ENCODE measurements around the gene EREG. TPM values are rescaled to one million over a fixed set of nuclear protein-coding genes. Genes with fewer than 3 reads are reported as not detected.

The EREG gene
- total and polyA plus RNA-seq, 2 donors (not counting 1 experiment from before 2014, with no cell fraction given): 0.33 TPM; not detected in 1

DNA sequence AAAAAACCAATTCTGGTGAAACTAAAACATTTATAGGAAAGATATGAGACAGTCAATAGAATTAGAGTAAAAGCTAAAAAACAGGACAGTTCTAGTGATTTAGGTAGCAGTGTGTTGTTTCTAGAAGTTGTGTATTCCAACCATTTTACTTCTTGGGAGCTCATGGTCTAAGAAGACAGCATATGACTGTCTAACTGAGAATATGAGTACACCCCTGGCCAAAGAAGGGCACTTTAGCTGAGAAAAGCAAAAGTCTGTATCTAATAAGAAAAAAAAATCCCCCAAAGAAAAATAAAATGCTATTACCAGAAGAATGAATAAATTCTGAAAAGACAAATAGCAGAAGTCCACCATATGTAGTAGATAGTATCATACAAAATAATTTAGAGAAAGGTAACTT is 26.4 kb downstream of the EREG start:
- Histone ChIP-seq H3K36me3 (replicated peaks in 1 of 2; ENCODE audit: control extremely low read depth in 1 of 2, control insufficient read depth in 1 of 2, extremely low read depth in 1 of 2, insufficient read depth in 2 of 2, low read length in 1 of 2) (no peaks in the 10 kb centered on the region), H4K20me1 (ENCODE audit: control insufficient read depth, insufficient read depth, low read length, poor library complexity, severe bottlenecking) (no peaks in the 10 kb centered on the region), H3K79me2 (ENCODE audit: control insufficient read depth, insufficient read depth, low read length) (no peaks in the 10 kb centered on the region), H2AFZ (ENCODE audit: insufficient read depth, low read depth, low read length, poor library complexity, severe bottlenecking) (no peak overlapping the region), H3K9me3 (ENCODE audit: control extremely low read depth in 1 of 3, control insufficient read depth in 2 of 3, insufficient read depth in 1 of 3, low read length in 2 of 3) (no peaks in the 10 kb centered on the region), H3K27ac (ENCODE audit: low read length in 2 of 2) (no peak overlapping the region), H3K4me1 (ENCODE audit: control insufficient read depth in 2 of 2, insufficient read depth in 2 of 2, low read length in 2 of 2) (no peaks in the 10 kb centered on the region), H3K27me3 (replicated peaks in 1 of 4; ENCODE audit: control extremely low read depth in 1 of 4, control insufficient read depth in 3 of 4, insufficient read depth in 4 of 4, low read length in 3 of 4) (no peaks in the 10 kb centered on the region), H3K9ac (ENCODE audit: low read length) (no peak overlapping the region), H3K4me3 (ENCODE audit: control extremely low read depth in 1 of 5, extremely low read depth in 1 of 5, insufficient read depth in 1 of 5, low read depth in 2 of 5, low read length in 4 of 5) (no peak overlapping the region), H3K4me2 (replicated peaks; ENCODE audit: low read depth, low read length, poor library complexity, severe bottlenecking) (no peak overlapping the region)
- ATAC-seq (ENCODE audit: low read depth) (no peak), DNase-seq (no peak)
- ChIA-PET CTCF (interaction anchor here (1.4 kb wide), 1 partner anchor 142 kb away, joined by 3 read pairs; no protein-coding TSS in a partner anchor), POLR2A (no interaction called here)
- TF ChIP-seq, protein P1, sequence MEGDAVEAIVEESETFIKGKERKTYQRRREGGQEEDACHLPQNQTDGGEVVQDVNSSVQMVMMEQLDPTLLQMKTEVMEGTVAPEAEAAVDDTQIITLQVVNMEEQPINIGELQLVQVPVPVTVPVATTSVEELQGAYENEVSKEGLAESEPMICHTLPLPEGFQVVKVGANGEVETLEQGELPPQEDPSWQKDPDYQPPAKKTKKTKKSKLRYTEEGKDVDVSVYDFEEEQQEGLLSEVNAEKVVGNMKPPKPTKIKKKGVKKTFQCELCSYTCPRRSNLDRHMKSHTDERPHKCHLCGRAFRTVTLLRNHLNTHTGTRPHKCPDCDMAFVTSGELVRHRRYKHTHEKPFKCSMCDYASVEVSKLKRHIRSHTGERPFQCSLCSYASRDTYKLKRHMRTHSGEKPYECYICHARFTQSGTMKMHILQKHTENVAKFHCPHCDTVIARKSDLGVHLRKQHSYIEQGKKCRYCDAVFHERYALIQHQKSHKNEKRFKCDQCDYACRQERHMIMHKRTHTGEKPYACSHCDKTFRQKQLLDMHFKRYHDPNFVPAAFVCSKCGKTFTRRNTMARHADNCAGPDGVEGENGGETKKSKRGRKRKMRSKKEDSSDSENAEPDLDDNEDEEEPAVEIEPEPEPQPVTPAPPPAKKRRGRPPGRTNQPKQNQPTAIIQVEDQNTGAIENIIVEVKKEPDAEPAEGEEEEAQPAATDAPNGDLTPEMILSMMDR (IDR thresholded peaks at IDR 0.05): no peak
- TF ChIP-seq EZH2 (IDR thresholded peaks at IDR 0.05; ENCODE audit: borderline replicate concordance, insufficient read depth, low read depth, low read length, poor library complexity, severe bottlenecking): no peak
- intact Hi-C loops (cut with micrococcal nuclease): no loop called here
- peaks cover 7% of the 10 kb centered on the region for H3K27me3 Mint-ChIP-seq
- H3K4me3 Mint-ChIP-seq: no peak overlapping the region
- H3K9me3 Mint-ChIP-seq (ENCODE audit: insufficient read depth): no peaks in the 10 kb centered on the region
- H3K27ac Mint-ChIP-seq: no peak overlapping the region
- no peaks in the 10 kb centered on the region for H3K4me1 Mint-ChIP-seq

DNA sequence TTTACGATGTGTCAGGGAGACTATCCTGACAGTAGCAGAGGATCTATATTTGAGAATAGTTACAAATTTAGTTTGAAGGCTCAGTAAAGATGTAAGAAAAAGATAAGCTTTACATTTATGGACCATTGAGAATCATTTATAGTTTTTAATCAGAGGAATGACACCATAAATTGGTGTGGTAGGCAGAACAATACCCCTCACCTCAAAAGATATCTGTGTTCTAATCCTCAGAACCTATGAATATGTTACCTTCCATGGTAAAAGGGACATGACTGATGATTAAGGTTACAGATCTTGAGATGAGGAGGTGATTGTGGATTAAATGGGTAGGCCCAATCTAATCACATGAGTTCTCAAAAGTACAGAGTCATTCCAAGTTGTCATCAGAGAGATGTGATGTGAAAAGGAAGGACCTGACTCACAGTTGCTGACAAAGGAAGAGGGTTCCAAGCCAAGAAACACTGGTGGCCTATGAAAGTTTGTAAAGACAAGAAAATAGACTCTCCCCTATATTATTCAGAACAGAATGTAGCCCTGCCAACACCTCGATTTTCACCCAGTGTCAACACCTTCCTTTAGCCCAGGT is 27.0 kb downstream of the EREG start:
- no peak overlapping the region for H3K4me3 Mint-ChIP-seq

More for the DNA sequence above, 27.0 kb downstream of the EREG start:
- ATAC-seq (ENCODE audit: low read depth) (no peak), DNase-seq (no peak)
- Histone ChIP-seq H2AFZ (ENCODE audit: insufficient read depth, low read depth, low read length, poor library complexity, severe bottlenecking) (no peak overlapping the region), H3K27ac (ENCODE audit: low read length in 2 of 2) (no peak overlapping the region), H4K20me1 (ENCODE audit: control insufficient read depth, insufficient read depth, low read length, poor library complexity, severe bottlenecking) (no peaks in the 10 kb centered on the region), H3K27me3 (replicated peaks in 1 of 4; ENCODE audit: control extremely low read depth in 1 of 4, control insufficient read depth in 3 of 4, insufficient read depth in 4 of 4, low read length in 3 of 4) (no peaks in the 10 kb centered on the region), H3K79me2 (ENCODE audit: control insufficient read depth, insufficient read depth, low read length) (no peaks in the 10 kb centered on the region), H3K9ac (ENCODE audit: low read length) (no peak overlapping the region), H3K4me1 (ENCODE audit: control insufficient read depth in 2 of 2, insufficient read depth in 2 of 2, low read length in 2 of 2) (no peaks in the 10 kb centered on the region), H3K4me3 (ENCODE audit: control extremely low read depth in 1 of 5, extremely low read depth in 1 of 5, insufficient read depth in 1 of 5, low read depth in 2 of 5, low read length in 4 of 5) (no peak overlapping the region), H3K4me2 (replicated peaks; ENCODE audit: low read depth, low read length, poor library complexity, severe bottlenecking) (no peak overlapping the region), H3K36me3 (replicated peaks in 1 of 2; ENCODE audit: control extremely low read depth in 1 of 2, control insufficient read depth in 1 of 2, extremely low read depth in 1 of 2, insufficient read depth in 2 of 2, low read length in 1 of 2) (no peaks in the 10 kb centered on the region), H3K9me3 (ENCODE audit: control extremely low read depth in 1 of 3, control insufficient read depth in 2 of 3, insufficient read depth in 1 of 3, low read length in 2 of 3) (no peaks in the 10 kb centered on the region)
- Mint-ChIP-seq H3K4me1 (no peaks in the 10 kb centered on the region), H3K27ac (no peak overlapping the region), H3K27me3 (peaks cover 7% of the 10 kb centered on the region), H3K9me3 (ENCODE audit: insufficient read depth) (no peaks in the 10 kb centered on the region)
- CTCF ChIA-PET: no interaction called here
- POLR2A ChIA-PET: no interaction called here
- intact Hi-C loops (cut with micrococcal nuclease): no loop called here
- no CpG with 5 or more reads among the region's 2 CpGs for WGBS (ENCODE audit: insufficient coverage)
- TF ChIP-seq, protein P1 (IDR thresholded peaks at IDR 0.05): no peak
- no peak for TF ChIP-seq EZH2 (IDR thresholded peaks at IDR 0.05; ENCODE audit: borderline replicate concordance, insufficient read depth, low read depth, low read length, poor library complexity, severe bottlenecking)
